B cell (primary cell): ENCODE measurements around the gene SEPSECS. TPM values are rescaled to one million over a fixed set of nuclear protein-coding genes. Genes with fewer than 3 reads are reported as not detected.

Experiments used
- ATAC-seq: fragments of 200-7000 bp; cut with Tn5 transposase; one replicate; pipeline ENCODE4 v1.10.0; 2021; ENCODE audit warnings: low read depth, mild to moderate bottlenecking, moderate number of reproducible peaks, moderate library complexity
- CTCF ChIA-PET: fragments of 350-600 bp; sonication (Branson Sonifier 250); formaldehyde crosslinking; loops from one replicate; lab custom pipeline; 2021; ENCODE audit warnings: antibody characterized with exemption, inconsistent platforms; lab: Charles Lee
- POLR2A ChIA-PET: fragments of 350-600 bp; sonication (Branson Sonifier 250); formaldehyde crosslinking; loops from one replicate; lab custom pipeline; 2021; ENCODE audit warnings: antibody characterized with exemption; lab: Charles Lee
- DNase-seq: peaks from one replicate; pipeline ENCODE4 v3.0.0; 2013
- H2AFZ ChIP-seq: 2 replicates; pipeline ENCODE4 v1.6.1; 2012; ENCODE audit warnings: mild to moderate bottlenecking, low read depth, low read length; ENCODE audit not compliant: insufficient read depth, poor library complexity, severe bottlenecking
- H3K27ac ChIP-seq, 2 donors: 1 replicate in 1 of 2; 2 replicates in 1 of 2; pipeline ENCODE4 v1.5.1; 2012 to 2013; ENCODE audit warnings: low read length in 2 of 2, mild to moderate bottlenecking in 2 of 2, moderate library complexity in 1 of 2
- H3K27me3 ChIP-seq, 4 experiments: fragments of 200-600 bp in 1 of 4; sonication (generic) in 1 of 4; replicated peaks in 1 of 4; 1 replicate in 2 of 4; 2 replicates in 2 of 4; pipeline versions ENCODE4 v1.6.1 to v1.7.0; 2013 to 2016; ENCODE audit warnings: low read length in 3 of 4, mild to moderate bottlenecking in 2 of 4, mixed read lengths in 1 of 4, moderate library complexity in 1 of 4; ENCODE audit not compliant: insufficient read depth in 4 of 4, control insufficient read depth in 3 of 4; ENCODE audit errors: control extremely low read depth in 1 of 4
- H3K36me3 ChIP-seq, 2 experiments: replicated peaks in 1 of 2; 1 replicate in 1 of 2; 2 replicates in 1 of 2; pipeline versions ENCODE4 v1.6.1 to v1.7.1; 2013; ENCODE audit warnings: low read length in 1 of 2; ENCODE audit not compliant: insufficient read depth in 2 of 2, control insufficient read depth in 1 of 2; ENCODE audit errors: control extremely low read depth in 1 of 2, extremely low read depth in 1 of 2
- H3K4me1 ChIP-seq, 2 donors: fragments of 200-600 bp in 1 of 2; sonication (generic) in 1 of 2; 1 replicate in 1 of 2; 2 replicates in 1 of 2; pipeline versions ENCODE4 v1.5.1 to v1.6.1; 2013 to 2017; ENCODE audit warnings: low read length in 2 of 2; ENCODE audit not compliant: control insufficient read depth in 2 of 2, insufficient read depth in 2 of 2
- H3K4me2 ChIP-seq: replicated peaks from 2 replicates; pipeline ENCODE3; 2012; ENCODE audit warnings: mild to moderate bottlenecking, low read depth, low read length; ENCODE audit not compliant: poor library complexity, severe bottlenecking
- H3K4me3 ChIP-seq, 5 experiments: fragments of 200-600 bp in 1 of 5; sonication (generic) in 1 of 5; 1 replicate in 3 of 5; 2 replicates in 2 of 5; pipeline versions ENCODE4 v1.5.1 to v1.7.0; 2011 to 2016; ENCODE audit warnings: low read length in 4 of 5, mild to moderate bottlenecking in 4 of 5, low read depth in 2 of 5, control low read depth in 1 of 5, moderate library complexity in 1 of 5; ENCODE audit not compliant: insufficient read depth in 1 of 5; ENCODE audit errors: control extremely low read depth in 1 of 5, extremely low read depth in 1 of 5
- H3K79me2 ChIP-seq: fragments of 200-600 bp; sonication (generic); one replicate; pipeline ENCODE4 v1.6.0; 2016; ENCODE audit warnings: low read length; ENCODE audit not compliant: control insufficient read depth, insufficient read depth
- H3K9ac ChIP-seq: fragments of 200-600 bp; sonication (generic); 2 replicates; pipeline ENCODE4 v1.6.1; 2017; ENCODE audit warnings: mild to moderate bottlenecking, low read length, moderate library complexity
- H3K9me3 ChIP-seq, 3 donors: one replicate each; pipeline versions ENCODE4 v1.6.1 to v1.7.1; 2013; ENCODE audit warnings: low read length in 2 of 3; ENCODE audit not compliant: control insufficient read depth in 2 of 3, insufficient read depth in 1 of 3; ENCODE audit errors: control extremely low read depth in 1 of 3
- H4K20me1 ChIP-seq: 2 replicates; pipeline ENCODE4 v1.6.0; 2012; ENCODE audit warnings: mild to moderate bottlenecking, low read length; ENCODE audit not compliant: insufficient read depth, control insufficient read depth, poor library complexity, severe bottlenecking
- H3K27ac Mint-ChIP-seq: one replicate; pipeline ENCODE4 v1.8.0; 2021; ENCODE audit warnings: mixed read lengths
- H3K27me3 Mint-ChIP-seq: one replicate; pipeline ENCODE4 v1.8.0; 2021; ENCODE audit warnings: mixed read lengths
- H3K4me1 Mint-ChIP-seq: one replicate; pipeline ENCODE4 v1.8.0; 2021; ENCODE audit warnings: mixed read lengths
- H3K4me3 Mint-ChIP-seq: one replicate; pipeline ENCODE4 v1.8.0; 2021; ENCODE audit warnings: mixed read lengths
- H3K9me3 Mint-ChIP-seq: one replicate; pipeline ENCODE4 v1.8.0; 2022; ENCODE audit warnings: mixed read lengths; ENCODE audit not compliant: insufficient read depth
- CTCF ChIP-seq: fragments of 200-600 bp; IDR thresholded peaks from one replicate; pipeline ENCODE4 v1.8.0; 2022; ENCODE audit warnings: antibody characterized with exemption, mild to moderate bottlenecking
- EZH2 ChIP-seq: IDR thresholded peaks from 2 replicates; pipeline ENCODE4 v1.6.1; 2012; ENCODE audit warnings: borderline replicate concordance, low read depth, mild to moderate bottlenecking, moderate library complexity, low read length; ENCODE audit not compliant: insufficient read depth, poor library complexity, severe bottlenecking
- WGBS: methylation state at CpG from one replicate; pipeline ENCODE4 v1.1.5; 2013; ENCODE audit warnings: missing lambda C conversion rate; ENCODE audit not compliant: insufficient coverage; 5-methylcytosine and 5-hydroxymethylcytosine counted together
- intact Hi-C: fragments of 100-400 bp; cut with micrococcal nuclease; formaldehyde crosslinking; loops from one replicate; pipeline ENCODE4 v1.10.0; 2022
- polyA plus RNA-seq: library from polyadenylated mRNA; depleted of rRNA; stranded (reverse); fragments of >200 nt; gene quantifications from 2 replicates; pipeline ENCODE4 v1.2.3, GENCODE V29; 2012
- total RNA-seq, 2 donors: library from RNA; stranded (reverse); fragments of 120-200 nt in 1 of 2; gene quantifications; 1 replicate in 1 of 2; 2 replicates in 1 of 2; pipeline versions ENCODE4 v1.2.3 to v1.2.4, GENCODE V29; 2013 to 2022

Gene SEPSECS
- total and polyA plus RNA-seq, 2 donors (not counting 1 experiment from before 2014, with no cell fraction given): 6.2 to 17.0 TPM

GRCh38 chr4:25104591-25104990, 55.7 kb downstream of the SEPSECS start:
- H3K27ac ChIP-seq: no peak overlapping the region
- ChIA-PET POLR2A (no interaction called here), CTCF (no interaction called here)
- H3K79me2 ChIP-seq: no peaks in the 10 kb centered on the region
- Mint-ChIP-seq H3K9me3 (peaks cover 5% of the 10 kb centered on the region), H3K4me1 (no peaks in the 10 kb centered on the region), H3K4me3 (no peak overlapping the region), H3K27me3 (peaks cover 18% of the 10 kb centered on the region), H3K27ac (no peak overlapping the region)
- H3K9me3 ChIP-seq: peaks cover 0 to 6% (median 0%) of the 10 kb centered on the region in 3 donors
- no peak overlapping the region for H3K9ac ChIP-seq
- ATAC-seq (no peak), DNase-seq (no peak)
- H3K4me3 ChIP-seq: no peak overlapping the region
- TF ChIP-seq EZH2: no peak
- TF ChIP-seq CTCF: no peak
- peaks cover 0 to 4% (median 0%) of the 10 kb centered on the region in 4 experiments for H3K27me3 ChIP-seq
- intact Hi-C loops: no loop called here
- H2AFZ ChIP-seq: no peak overlapping the region
- no peak overlapping the region for H3K4me2 ChIP-seq
- 39% methylated on average over 3 of the region's 3 CpGs for WGBS
- H3K4me1 ChIP-seq: no peaks in the 10 kb centered on the region
- no peaks in the 10 kb centered on the region for H4K20me1 ChIP-seq
- H3K36me3 ChIP-seq: no peaks in the 10 kb centered on the region

- ChIA-PET CTCF (no interaction called here), POLR2A (no interaction called here)
- WGBS: 70% methylated on average over 3 of the region's 4 CpGs
- H3K9me3 Mint-ChIP-seq: peaks cover 5% of the 10 kb centered on the region
- peaks cover 19% of the 10 kb centered on the region for H3K27me3 Mint-ChIP-seq
- Histone ChIP-seq H3K27me3 (peaks cover 0 to 4% (median 0%) of the 10 kb centered on the region in 4 experiments), H3K27ac (no peak overlapping the region), H3K79me2 (no peaks in the 10 kb centered on the region), H3K4me3 (no peak overlapping the region), H3K9me3 (peaks cover 0 to 6% (median 0%) of the 10 kb centered on the region in 3 donors), H4K20me1 (no peaks in the 10 kb centered on the region), H2AFZ (no peak overlapping the region), H3K4me2 (no peak overlapping the region), H3K9ac (no peak overlapping the region), H3K4me1 (no peaks in the 10 kb centered on the region), H3K36me3 (no peaks in the 10 kb centered on the region)
- intact Hi-C loops: no loop called here
- ATAC-seq: no peak
- no peak overlapping the region for H3K4me3 Mint-ChIP-seq
- no peak for TF ChIP-seq CTCF
- TF ChIP-seq EZH2: no peak
- no peaks in the 10 kb centered on the region for H3K4me1 Mint-ChIP-seq
- H3K27ac Mint-ChIP-seq: no peak overlapping the region
- DNase-seq: no peak
Observed at GRCh38 chr4:25103418-25103817, 56.8 kb downstream of the SEPSECS start.
